GM21529 (cell line): ENCODE results near the gene CCDC86.

Source experiments
- ATAC-seq: cut with Tn5 transposase; IDR thresholded peaks from one replicate; pipeline ENCODE4 v1.9.1; 2021; ENCODE audit not compliant: unreplicated experiment

Gene CCDC86

DNA sequence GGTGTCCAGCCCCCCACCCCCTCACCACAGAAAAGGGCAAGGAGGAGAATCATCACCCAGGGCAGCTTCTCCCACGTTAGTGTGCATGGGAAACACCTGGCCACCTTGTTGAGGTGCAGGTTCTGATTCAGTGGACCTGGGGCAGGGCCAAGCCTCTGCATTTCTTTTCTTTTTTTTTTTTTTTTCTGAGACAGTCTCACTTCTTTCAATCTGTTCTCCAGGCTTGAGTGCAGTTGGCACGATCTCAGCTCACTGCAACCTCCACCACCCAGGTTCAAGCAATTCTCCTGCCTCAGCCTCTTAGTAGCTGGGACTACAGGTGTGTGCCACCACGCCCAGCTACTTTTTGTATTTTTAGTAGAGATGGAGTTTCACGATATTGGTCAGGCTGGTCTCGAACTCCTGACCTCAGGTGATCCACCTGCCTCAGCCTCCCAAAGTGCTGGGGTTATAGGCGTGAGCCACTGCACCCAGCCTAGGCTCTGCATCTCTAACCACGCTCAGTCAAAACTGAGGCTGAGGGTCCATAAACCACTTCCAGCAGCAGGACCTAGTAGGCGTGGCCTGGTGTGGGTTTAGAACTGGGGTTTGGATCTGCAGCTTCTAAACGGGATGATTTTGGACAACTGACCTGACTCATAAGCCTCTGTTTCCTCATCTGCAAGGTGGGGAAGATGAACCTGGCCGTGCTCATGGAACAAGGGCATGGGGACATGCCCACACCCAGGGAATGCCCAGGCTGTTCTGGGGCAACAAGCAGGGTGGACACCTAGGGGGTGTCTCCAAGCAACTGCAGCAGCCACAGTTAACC is 26.2 kb downstream of the CCDC86 start:
- ATAC-seq, result no peak

DNA sequence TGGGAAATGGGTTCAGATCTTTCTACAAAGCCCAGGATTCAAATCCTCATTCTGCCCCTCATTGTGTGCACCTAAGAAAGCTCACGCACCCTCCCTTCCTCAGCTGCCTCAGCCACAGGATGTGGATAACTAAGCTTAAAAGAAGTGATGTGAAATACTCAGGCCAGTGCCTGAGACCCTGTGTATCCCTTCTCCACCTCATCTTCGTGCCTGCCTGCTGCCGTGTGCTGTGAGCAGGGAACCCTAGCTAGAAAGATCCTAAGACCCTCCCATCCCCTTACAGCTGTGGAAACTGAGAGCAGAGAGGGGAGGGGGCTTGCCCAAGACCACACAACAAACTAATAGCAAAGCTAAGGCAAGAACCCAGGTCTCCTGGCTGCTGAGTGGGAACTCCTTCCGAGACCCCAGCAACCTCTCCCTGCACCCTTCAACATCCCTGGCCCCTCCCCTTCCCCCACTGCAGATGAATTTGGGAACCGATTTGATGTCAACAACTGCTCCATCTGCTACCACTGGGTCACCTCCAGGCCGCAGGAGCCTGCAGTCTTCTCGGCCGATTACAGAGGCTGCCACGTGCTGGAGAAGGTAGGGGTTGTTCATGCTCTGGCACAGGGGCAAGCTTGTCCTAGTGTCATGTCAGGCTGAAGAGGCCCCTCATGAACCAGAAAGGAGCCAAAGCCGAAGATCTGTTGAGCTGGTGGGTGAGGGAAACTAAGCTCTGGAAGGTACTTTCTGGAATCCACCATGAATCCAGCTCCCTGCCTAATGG is 27.0 kb downstream of the CCDC86 start:
- ATAC-seq, result no peak

DNA sequence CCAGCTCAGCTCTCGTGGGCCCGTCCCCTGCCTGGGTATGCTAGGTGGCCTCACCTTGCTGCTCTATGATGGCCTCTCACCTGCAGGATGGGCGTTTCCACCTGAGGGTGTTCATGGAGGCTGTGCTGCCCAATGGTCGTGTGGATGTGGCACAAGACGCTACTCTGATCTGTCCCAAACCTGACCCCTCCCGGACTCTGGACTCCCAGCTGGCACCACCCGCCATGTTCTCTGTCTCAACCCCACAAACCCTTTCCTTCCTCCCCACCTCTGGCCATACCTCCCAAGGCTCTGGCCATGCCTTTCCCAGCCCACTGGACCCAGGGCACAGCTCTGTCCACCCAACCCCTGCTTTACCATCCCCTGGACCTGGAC is 27.5 kb downstream of the CCDC86 start:
- ATAC-seq, result no peak

DNA sequence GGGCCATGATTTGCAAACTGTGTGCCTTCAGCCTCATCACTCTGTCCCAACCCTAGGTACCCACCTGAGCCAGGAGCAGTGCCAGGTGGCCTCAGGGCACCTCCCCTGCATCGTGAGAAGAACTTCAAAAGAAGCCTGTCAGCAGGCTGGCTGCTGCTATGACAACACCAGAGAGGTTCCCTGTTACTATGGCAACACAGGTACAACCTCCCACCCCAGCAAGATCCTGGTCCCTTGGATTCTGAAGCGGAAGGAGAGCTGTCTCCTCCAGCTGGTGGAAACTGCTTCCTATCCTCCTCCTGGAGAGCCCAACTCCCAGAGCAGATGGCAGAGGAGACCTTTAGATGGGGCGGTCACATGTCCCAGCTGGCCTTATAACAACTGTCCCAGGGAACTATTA is 28.4 kb downstream of the CCDC86 start:
- no peak for ATAC-seq

DNA sequence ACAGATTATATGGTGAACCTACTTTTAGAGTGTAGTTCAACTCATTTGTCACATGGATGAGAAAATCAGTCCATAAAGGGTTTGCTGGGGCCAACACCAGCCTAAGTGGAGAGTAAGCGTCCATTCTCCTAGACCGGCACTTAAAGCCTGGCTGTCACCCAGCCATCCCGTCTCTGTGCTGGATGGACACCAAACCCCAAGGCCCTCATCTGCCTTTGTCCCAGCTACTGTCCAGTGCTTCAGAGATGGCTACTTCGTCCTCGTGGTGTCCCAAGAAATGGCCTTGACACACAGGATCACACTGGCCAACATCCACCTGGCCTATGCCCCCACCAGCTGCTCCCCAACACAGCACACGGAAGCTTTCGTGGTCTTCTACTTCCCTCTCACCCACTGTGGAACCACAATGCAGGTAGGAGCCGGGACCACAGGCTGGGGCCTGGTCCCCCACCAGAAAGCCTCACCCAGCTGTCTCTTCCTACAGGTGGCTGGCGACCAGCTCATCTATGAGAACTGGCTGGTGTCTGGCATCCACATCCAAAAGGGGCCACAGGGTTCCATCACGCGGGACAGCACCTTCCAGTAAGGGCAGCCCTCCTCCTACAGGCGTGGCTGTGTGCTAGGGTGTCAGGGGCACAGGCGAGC is 28.9 kb downstream of the CCDC86 start:
- no peak for ATAC-seq

DNA sequence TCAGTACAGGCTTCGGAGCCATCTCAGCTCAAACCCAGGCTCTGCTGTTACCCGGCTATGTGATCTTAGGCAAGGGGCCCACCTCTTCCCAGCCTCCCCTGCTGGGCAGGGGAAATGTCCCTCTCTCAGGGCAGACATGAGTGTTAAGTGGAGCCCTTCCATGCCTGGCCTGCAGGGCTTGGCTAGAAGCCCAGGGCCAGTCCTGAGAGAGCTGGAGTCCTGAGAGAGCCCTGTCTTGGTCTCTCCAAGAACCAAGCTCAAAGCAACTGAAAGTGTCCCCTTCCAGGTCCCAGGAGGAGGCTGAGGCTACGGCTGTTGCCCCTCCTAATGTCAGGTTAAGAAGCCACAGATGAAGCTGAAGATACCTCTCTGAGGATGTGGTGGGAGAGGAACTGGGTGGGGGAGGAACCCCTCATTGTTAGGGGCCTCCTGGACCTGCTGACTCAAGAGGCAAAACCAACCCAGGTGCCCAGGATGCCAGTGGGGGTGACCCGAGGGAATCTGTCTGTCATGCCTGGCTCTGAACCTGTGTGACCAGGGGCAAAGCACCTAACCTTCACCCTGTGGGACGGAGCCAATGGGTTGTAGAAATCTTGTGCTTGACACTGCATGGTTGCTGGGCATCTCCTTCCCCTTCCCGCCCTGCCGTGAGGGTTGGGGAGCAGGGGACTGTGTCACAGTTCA is 29.6 kb downstream of the CCDC86 start:
- ATAC-seq, result no peak

DNA sequence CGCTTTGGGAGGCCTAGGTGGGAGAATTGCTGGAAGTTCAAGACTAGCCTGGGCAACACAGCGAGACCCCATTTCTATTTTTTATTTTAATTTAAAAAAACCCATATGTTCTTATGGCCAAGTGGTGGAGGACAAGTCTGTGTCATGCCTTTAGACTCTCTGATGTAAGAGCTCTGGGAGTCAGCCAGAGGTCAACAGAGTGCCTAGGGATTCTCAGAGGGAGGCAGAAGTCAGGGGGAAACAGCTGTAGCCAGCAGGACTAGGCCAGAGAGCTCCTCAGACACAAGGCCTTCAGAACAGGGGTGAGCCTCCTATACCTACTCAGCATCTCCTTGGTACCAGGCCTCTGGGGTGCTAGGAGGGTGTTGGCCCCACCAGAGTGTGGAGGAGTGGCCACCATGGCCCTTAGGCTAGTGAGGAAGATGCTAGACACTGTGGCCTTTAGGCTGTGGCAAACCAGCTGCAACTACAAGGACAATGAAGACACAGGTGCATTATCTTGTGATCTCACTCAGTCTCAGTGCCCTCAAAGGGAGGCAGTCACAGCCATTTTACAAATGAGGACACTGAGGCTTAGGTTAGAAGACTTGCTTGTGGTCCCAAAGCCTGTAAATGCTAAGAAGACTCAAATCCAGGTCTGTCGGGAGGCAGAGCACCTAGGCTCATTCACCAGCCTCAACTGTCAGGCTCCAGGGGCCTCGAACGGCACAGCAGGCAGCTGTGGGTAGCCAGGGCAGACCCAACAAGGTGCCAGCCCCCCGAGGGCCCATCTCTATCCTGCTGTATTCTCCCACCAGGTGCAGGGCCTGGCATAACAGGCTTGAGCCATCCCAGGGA is 30.4 kb downstream of the CCDC86 start:
- no peak for ATAC-seq

DNA sequence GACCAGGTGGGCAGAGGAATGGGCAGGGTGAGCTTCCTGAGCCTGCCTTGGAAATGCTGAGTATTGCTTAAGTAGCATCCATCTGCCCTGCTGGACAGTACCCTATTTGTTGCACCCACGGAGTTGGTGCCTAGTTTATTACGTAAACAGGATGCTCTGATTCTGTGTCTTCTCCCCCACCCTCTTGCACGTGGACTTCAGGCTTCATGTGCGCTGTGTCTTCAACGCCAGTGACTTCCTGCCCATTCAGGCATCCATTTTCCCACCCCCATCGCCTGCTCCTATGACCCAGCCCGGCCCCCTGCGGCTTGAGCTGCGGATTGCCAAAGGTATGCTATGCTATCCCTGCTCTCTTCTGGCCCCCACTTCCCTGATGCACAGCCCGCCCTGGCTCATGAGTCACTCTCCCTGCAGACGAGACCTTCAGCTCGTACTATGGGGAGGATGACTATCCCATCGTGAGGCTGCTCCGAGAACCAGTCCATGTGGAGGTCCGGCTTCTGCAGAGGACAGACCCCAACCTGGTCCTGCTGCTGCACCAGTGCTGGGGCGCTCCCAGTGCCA is 31.1 kb downstream of the CCDC86 start:
- no peak for ATAC-seq

DNA sequence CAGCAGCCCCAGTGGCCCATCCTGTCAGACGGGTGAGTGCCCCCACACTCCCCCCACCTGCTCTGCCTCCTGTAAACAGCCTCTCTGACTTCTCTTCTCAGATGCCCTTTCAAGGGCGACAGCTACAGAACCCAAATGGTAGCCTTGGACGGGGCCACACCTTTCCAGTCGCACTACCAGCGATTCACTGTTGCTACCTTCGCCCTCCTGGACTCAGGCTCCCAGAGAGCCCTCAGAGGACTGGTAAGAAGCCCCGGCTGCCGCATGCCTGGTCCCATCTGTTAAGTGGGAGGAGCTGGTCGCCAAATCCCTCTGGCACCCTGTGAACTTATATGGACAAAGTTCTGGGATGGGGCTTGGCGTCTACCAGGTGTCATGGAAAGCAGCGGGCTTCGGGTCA is 31.6 kb downstream of the CCDC86 start:
- ATAC-seq, result no peak

DNA sequence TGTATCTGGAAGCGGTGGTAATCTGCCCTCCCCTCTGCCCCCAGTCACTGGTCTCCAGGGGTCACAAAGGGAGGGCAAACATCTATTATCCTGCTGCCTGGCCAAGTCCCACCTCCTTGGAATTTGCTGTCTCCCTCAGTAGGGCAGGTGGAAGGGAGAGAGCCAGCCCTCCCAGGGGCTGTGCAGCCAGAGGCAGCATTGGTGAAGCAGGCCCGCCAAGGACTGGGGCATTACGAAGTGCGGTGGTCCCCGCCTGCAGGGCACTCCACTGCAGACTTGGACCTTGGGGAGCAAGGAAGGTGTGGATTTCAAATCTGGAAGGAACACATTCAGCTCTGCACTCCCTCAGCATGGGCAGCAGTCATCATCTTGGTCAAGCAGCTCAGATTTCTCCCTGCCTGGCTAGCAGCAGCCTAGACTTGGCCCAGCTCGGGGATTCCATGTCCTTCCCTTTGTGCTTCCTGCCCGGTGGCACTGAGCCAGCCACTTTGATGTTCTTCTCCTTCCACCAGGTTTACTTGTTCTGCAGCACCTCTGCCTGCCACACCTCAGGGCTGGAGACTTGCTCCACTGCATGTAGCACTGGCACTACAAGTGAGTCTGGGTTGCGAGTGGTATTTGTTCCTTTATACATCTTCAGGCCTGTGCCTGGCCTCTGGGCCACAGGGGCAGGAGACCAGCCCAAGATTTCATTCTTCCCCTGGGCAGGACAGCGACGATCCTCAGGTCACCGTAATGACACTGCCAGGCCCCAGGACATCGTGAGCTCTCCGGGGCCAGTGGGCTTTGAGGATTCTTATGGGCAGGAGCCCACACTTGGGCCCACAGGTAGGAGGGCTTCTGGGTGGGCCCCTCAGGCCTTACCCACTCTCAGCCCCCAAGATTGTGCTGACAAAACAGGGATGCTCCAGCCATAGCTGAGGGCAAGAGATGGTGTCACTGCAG is 32.8 kb downstream of the CCDC86 start:
- ATAC-seq, result no peak

DNA sequence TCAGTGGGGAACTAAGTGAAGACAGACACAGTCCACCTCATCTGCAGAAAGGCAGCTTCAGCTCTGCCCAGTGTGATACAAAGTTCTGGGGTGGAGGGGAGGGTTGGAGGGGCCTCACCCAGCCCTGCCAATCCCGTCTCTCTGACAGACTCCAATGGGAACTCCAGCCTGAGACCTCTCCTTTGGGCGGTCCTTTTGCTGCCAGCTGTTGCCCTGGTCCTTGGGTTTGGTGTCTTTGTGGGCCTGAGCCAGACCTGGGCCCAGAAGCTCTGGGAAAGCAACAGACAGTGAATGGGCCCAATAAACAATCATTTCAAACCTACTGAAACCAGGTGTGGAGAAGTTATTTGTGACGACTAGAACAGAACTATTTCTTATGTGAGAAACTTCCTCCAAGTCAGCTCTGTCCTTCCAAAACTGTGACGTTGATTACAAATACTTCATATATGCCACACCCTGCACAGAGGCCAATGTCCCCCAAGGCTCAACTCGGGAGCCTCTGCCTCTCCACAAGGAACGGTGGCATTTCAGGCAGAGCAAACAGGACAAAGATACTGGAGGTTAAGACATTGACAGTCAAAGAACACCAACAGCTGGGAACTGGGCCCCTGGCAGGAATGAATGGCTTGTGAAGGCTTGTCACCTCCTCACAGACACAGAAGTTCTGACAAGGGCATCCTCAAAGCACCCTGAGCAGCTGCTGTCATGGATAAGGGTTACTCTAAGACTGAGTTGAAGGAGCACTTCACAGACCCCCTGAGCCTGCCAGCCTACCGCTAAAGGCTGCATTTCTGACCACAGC is 33.7 kb downstream of the CCDC86 start:
- ATAC-seq, result no peak

DNA sequence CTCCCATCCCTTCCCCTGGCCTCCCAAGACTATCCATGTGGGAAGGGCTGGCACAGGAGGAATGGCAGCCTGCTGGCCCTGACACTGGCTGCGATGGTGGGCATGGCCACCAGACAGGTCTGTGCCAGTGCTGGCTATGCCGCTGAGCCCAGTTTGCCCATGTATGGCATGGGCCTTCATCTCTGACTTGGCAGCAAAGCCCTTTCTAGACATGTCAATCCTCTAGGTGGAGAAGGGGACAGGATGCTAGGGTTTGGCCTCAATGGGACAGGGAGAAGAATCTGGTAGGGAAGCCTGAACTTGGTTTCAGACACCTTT is 34.2 kb downstream of the CCDC86 start:
- no peak for ATAC-seq

DNA sequence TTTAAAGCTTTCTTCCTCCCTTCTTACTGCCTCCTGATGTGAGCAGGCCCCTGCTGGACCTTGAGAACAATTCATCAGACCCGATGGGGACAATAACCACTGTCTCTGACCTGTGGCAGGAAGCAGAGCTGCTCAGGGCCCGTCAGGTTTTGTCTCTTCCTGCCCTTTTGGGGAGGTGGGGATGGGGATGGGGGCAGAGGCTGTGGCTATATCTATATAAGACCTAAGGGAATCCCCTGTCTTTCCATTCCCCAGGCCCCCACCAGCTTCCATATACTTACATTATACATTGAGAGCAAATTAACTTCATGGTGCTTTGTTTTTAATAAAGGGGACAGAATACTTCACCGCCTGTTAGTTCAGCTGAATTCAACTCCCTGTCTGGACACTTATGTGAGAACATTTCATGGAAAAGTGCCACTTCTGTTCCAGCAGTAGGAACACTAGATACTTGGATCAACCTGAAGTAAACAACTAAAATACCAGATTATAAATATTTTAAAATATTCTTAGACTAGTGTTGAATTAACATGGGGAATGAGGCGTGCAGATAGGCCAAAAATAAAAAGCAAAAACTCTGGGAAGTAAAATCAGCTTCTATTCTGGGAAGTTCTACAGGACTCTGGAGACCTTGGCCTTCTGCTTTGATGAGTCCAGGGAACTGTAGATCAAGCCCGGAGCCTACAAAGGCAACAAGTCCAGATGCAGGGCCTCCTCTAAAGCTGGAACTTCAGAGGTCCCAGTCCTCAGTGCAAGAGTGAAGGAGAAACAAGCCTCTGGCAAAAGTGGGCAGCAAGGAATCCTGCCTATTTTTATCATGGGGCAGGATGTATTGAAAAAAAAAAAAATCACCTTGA is 36.6 kb downstream of the CCDC86 start:
- ATAC-seq, result no peak

DNA sequence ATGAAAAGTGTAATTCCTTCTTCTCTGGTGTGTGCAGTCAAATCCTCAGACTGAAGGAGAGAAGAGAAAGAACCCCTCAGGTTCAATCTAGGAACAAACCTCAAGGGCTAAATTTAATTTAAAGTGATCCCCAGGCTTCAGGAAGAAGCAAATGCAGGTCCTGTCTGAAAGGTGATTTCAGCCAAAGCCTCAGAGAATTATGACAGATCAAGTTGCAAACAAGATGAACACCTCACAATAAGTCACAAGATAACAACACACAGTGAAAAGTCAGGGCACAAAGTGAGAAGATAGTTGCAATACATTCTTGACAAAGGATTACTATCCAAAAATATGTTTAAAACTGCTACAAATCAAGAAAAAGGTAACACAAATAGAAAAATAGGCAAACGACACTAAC is 37.2 kb downstream of the CCDC86 start:
- ATAC-seq, result no peak

DNA sequence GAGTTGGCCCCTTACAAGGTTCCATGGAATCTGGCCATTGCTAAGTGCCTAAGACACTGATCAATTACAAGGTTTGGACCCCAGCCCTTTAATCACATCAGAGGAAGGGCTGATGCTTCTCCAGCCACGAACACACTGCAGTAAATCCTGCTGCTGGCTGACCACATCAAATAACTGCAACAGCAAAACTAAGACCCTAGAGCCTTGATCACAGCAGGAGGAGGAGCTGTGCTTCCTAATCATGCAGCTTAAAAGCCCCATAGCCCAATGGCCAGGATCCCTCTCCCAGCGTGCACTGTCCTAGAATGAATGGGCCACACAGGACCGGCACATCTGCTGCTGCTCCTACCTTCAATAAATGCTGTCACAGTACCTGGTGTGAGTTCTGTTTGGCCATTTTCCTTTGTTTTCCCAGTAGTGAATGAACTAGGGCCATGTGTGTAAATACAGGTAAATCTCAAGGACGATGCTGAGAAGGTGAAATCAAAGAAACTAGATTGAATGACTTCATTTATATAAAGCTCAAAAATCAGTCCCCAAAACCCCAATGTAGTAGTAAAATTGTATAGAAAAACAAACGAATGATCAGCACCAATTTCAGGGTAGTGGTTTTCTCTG is 38.2 kb downstream of the CCDC86 start:
- no peak for ATAC-seq

DNA sequence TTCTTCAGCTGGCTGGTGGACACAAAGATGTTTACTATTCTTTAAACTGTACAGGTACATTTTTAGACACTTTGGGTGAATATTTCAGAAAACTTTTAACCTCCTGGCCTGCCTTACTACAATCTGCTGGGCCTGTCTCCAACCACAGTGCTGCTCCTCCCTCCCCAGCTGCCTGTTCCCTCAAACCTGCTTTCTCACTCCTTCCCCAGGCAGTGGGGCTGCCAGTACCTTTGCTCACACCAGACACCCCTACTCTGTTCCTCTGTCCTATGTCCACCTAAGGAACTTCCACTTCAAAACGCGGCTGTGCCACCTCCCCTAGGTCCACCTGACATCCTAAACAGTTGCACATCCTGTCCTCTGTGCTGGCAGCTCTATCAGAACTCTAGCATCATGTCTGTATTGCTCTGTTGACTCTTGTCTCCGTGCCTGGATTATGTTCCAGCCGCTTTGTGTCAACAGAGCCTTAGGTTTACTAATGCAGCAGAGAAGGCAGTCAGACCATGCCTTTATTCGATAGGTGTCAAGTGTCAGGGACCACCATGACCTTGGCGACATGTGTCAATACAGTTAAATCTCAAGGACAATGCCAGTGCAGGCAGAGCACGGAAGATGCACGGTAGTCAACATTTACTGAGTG is 38.9 kb downstream of the CCDC86 start:
- ATAC-seq, result no peak

DNA sequence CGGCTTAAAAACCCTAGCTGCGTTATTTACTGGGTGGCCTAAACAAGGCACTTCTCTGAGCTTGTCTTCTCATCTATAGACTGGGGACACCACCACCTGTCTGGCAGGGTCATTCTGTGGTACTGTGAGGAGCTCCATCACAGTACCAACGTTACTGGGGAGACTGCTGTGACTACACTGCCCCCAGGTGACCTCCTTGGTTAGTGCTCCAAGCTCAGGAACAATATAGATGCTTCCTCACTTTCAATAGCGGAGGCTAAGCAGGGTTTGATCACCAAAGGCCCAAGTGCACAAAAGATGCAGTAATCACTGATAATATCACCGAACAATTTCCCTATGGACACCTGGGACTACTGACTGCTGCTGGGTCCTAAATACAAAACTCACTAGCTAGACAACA is 45.6 kb downstream of the CCDC86 start:
- ATAC-seq, result no peak
